ENCODE results near the gene TRERF1. TPM values are rescaled to one million over a fixed set of nuclear protein-coding genes. Genes with fewer than 3 reads are reported as not detected.
"Not testable (repeated sequence)": the region's sequence is repeated elsewhere in the genome, so short reads cannot be mapped to it uniquely, and the experiment has no call there.

Gene TRERF1
- total RNA-seq, 6 experiments from 2014 or later: 0.29 to 1.2 (median 0.60) TPM

- H3K4me1 ChIP-seq: peaks cover 0 to 12% (median 0%) of the 10 kb centered on the region in 4 donors
- WGBS (ENCODE audit: insufficient coverage, low coverage, low lambda C conversion rate, missing lambda C conversion rate): 31% methylated on average over 5 of the region's 5 CpGs
- intact Hi-C loops (cut with DNase I): no loop called here
- TF ChIP-seq CTCF (IDR thresholded peaks at IDR 0.05): no peak
- TF ChIP-seq POLR2A (IDR thresholded peaks at IDR 0.05): no peak
- no peak overlapping the region for H3K4me3 ChIP-seq
- no peaks in the 10 kb centered on the region for H3K9me3 ChIP-seq
- no peak for ATAC-seq
- H3K27ac ChIP-seq: no peak overlapping the region
- DNase-seq: no peak
- no peaks in the 10 kb centered on the region for H3K27me3 ChIP-seq
- H3K36me3 ChIP-seq: no peaks in the 10 kb centered on the region
Observed at GRCh38 chr6:42448391-42448790, 3.3 kb downstream of the TRERF1 start.

- DNase-seq (no peak), ATAC-seq (no peak)
- TF ChIP-seq CTCF (IDR thresholded peaks at IDR 0.05) (no peak), POLR2A (IDR thresholded peaks at IDR 0.05) (no peak)
- intact Hi-C loops (cut with DNase I): no loop called here
- WGBS (ENCODE audit: insufficient coverage, low coverage, low lambda C conversion rate, missing lambda C conversion rate): 48% methylated on average over 3 of the region's 3 CpGs
- no peaks in the 10 kb centered on the region for H3K36me3 ChIP-seq
- no peaks in the 10 kb centered on the region for H3K27me3 ChIP-seq
- H3K4me1 ChIP-seq: no peaks in the 10 kb centered on the region
- H3K9me3 ChIP-seq: no peaks in the 10 kb centered on the region
- H3K4me3 ChIP-seq: no peak overlapping the region
- no peak overlapping the region for H3K27ac ChIP-seq
Observed at GRCh38 chr6:42446996-42447395, 4.7 kb downstream of the TRERF1 start.

- H3K4me3 ChIP-seq: no peak overlapping the region
- ATAC-seq (no peak), DNase-seq (no peak)
- WGBS (ENCODE audit: insufficient coverage, low coverage, low lambda C conversion rate, missing lambda C conversion rate): 79% methylated on average over 5 of the region's 5 CpGs
- no peak for TF ChIP-seq CTCF (IDR thresholded peaks at IDR 0.05)
- TF ChIP-seq POLR2A (IDR thresholded peaks at IDR 0.05): no peak
- H3K27me3 ChIP-seq: no peaks in the 10 kb centered on the region
- no peaks in the 10 kb centered on the region for H3K9me3 ChIP-seq
- no peak overlapping the region for H3K27ac ChIP-seq
- intact Hi-C loops (cut with DNase I): no loop called here
- H3K36me3 ChIP-seq: no peaks in the 10 kb centered on the region
- H3K4me1 ChIP-seq: no peaks in the 10 kb centered on the region
Observed at GRCh38 chr6:42446370-42446769, 5.4 kb downstream of the TRERF1 start.

- WGBS (ENCODE audit: insufficient coverage, low coverage, low lambda C conversion rate, missing lambda C conversion rate): 72% methylated on average over 6 of the region's 7 CpGs
- ATAC-seq; H3K4me1 ChIP-seq; DNase-seq; H3K27ac ChIP-seq; H3K27me3 ChIP-seq; intact Hi-C loops (cut with DNase I); H3K36me3 ChIP-seq; H3K4me3 ChIP-seq; H3K9me3 ChIP-seq: not testable (repeated sequence)
Observed at GRCh38 chr6:42445955-42446354, 5.8 kb downstream of the TRERF1 start.

- no peak overlapping the region for H3K27ac ChIP-seq
- DNase-seq (no peak), ATAC-seq (no peak)
- 60% methylated on average over 11 of the region's 11 CpGs for WGBS (ENCODE audit: insufficient coverage, low coverage, low lambda C conversion rate, missing lambda C conversion rate)
- no peaks in the 10 kb centered on the region for H3K9me3 ChIP-seq
- H3K27me3 ChIP-seq: no peaks in the 10 kb centered on the region
- TF ChIP-seq POLR2A (IDR thresholded peaks at IDR 0.05): no peak
- no peak for TF ChIP-seq CTCF (IDR thresholded peaks at IDR 0.05)
- H3K4me3 ChIP-seq: no peak overlapping the region
- intact Hi-C loops (cut with DNase I): no loop called here
- no peaks in the 10 kb centered on the region for H3K4me1 ChIP-seq
- H3K36me3 ChIP-seq: no peaks in the 10 kb centered on the region
Observed at GRCh38 chr6:42443312-42444060, 8.2 kb downstream of the TRERF1 start.
